DOHH2 (cell line): ENCODE measurements around the gene MEIS2.

ENCODE experiments used
- H3F3A ChIP-seq: fragments of 200-600 bp; sonication (generic), shearing (Covaris generic); 2 replicates; pipeline ENCODE4 v1.6.0; 2016; ENCODE audit warnings: antibody characterized with exemption, mild to moderate bottlenecking; ENCODE audit not compliant: control insufficient read depth, insufficient read depth
- H3K27ac ChIP-seq: fragments of 200-600 bp; sonication (generic); 2 replicates; pipeline ENCODE4 v1.5.1; 2014; ENCODE audit warnings: low read depth, mild to moderate bottlenecking, low read length, moderate library complexity
- H3K27me3 ChIP-seq: fragments of 200-600 bp; sonication (generic); 2 replicates; pipeline ENCODE4 v1.6.1; 2014; ENCODE audit warnings: mild to moderate bottlenecking, low read length, mixed read lengths; ENCODE audit not compliant: control insufficient read depth
- H3K36me3 ChIP-seq: fragments of 200-600 bp; sonication (generic); 2 replicates; pipeline ENCODE4 v1.6.1; 2014; ENCODE audit warnings: mild to moderate bottlenecking, low read length, moderate library complexity, mixed read lengths; ENCODE audit not compliant: control insufficient read depth
- H3K4me1 ChIP-seq: fragments of 200-600 bp; sonication (generic); 2 replicates; pipeline ENCODE4 v1.6.1; 2014; ENCODE audit warnings: mild to moderate bottlenecking, low read length, mixed read lengths; ENCODE audit not compliant: control insufficient read depth
- H3K4me2 ChIP-seq: fragments of 200-600 bp; sonication (generic); 2 replicates; pipeline ENCODE4 v1.6.0; 2014; ENCODE audit warnings: mild to moderate bottlenecking, low read length, moderate library complexity
- H3K4me3 ChIP-seq: fragments of 200-600 bp; sonication (generic); 2 replicates; pipeline ENCODE4 v1.5.1; 2014; ENCODE audit warnings: mild to moderate bottlenecking, low read length, mixed read lengths
- H3K79me2 ChIP-seq: fragments of 200-600 bp; sonication (generic); 2 replicates; pipeline ENCODE4 v1.6.1; 2014; ENCODE audit warnings: mild to moderate bottlenecking, low read length, mixed read lengths; ENCODE audit not compliant: control insufficient read depth
- H3K9me2 ChIP-seq: fragments of 200-600 bp; sonication (generic); replicated peaks from 2 replicates; pipeline ENCODE4 v1.6.1; 2014; ENCODE audit warnings: mild to moderate bottlenecking, low read length, mixed read lengths; ENCODE audit not compliant: control insufficient read depth
- H3K9me3 ChIP-seq: fragments of 200-600 bp; sonication (generic); 2 replicates; pipeline ENCODE4 v1.6.1; 2014; ENCODE audit warnings: antibody characterized with exemption, low read length, mixed read lengths; ENCODE audit not compliant: control insufficient read depth, insufficient read depth
- H4K20me1 ChIP-seq: fragments of 200-600 bp; sonication (generic); 2 replicates; pipeline ENCODE4 v1.6.0; 2014; ENCODE audit warnings: low read depth, mild to moderate bottlenecking, antibody characterized with exemption, low read length, moderate library complexity; ENCODE audit not compliant: control insufficient read depth, insufficient read depth
- CTCF ChIP-seq: fragments of 200-600 bp; sonication (generic); IDR thresholded peaks from one replicate; pipeline ENCODE4 v1.5.1; 2014; ENCODE audit warnings: antibody characterized with exemption, mild to moderate bottlenecking, low read depth, low read length; ENCODE audit not compliant: poor library complexity, severe bottlenecking
- EZH2phosphoT487 ChIP-seq: fragments of 200-600 bp; sonication (generic); IDR thresholded peaks from 2 replicates; pipeline ENCODE4 v1.6.1; 2017; ENCODE audit warnings: borderline replicate concordance, mild to moderate bottlenecking, antibody characterized with exemption, low read length, moderate library complexity, mixed read lengths

MEIS2 gene

GRCh38 chr15:37080261-37080921, 20.0 kb downstream of the MEIS2 start:
- no peaks in the 10 kb centered on the region for H3K9me3 ChIP-seq
- peaks cover 80% of the 10 kb centered on the region for H3K36me3 ChIP-seq
- no peaks in the 10 kb centered on the region for H3K4me1 ChIP-seq
- no peaks in the 10 kb centered on the region for H3F3A ChIP-seq
- no peak overlapping the region for H3K4me3 ChIP-seq
- no peaks in the 10 kb centered on the region for H3K27me3 ChIP-seq
- no peak overlapping the region for H3K27ac ChIP-seq
- peaks cover 5% of the 10 kb centered on the region; the same call in 1 of the 2 replicates for H3K79me2 ChIP-seq
- no peaks in the 10 kb centered on the region for H4K20me1 ChIP-seq
- no peaks in the 10 kb centered on the region for H3K9me2 ChIP-seq
- TF ChIP-seq CTCF (no peak), EZH2phosphoT487 (no peak)
- no peak overlapping the region for H3K4me2 ChIP-seq

GRCh38 chr15:37079726-37080125, 20.6 kb downstream of the MEIS2 start:
- Histone ChIP-seq H3K4me1 (no peaks in the 10 kb centered on the region), H3K27ac (no peak overlapping the region)

GRCh38 chr15:37078566-37078965, 21.8 kb downstream of the MEIS2 start:
- Histone ChIP-seq H3F3A (no peaks in the 10 kb centered on the region), H4K20me1 (no peaks in the 10 kb centered on the region), H3K4me1 (no peaks in the 10 kb centered on the region), H3K27ac (no peak overlapping the region), H3K4me3 (no peak overlapping the region), H3K9me3 (no peaks in the 10 kb centered on the region), H3K4me2 (no peak overlapping the region), H3K79me2 (no peaks in the 10 kb centered on the region), H3K36me3 (peaks cover 73% of the 10 kb centered on the region), H3K27me3 (no peaks in the 10 kb centered on the region), H3K9me2 (no peaks in the 10 kb centered on the region)
- TF ChIP-seq CTCF (no peak), EZH2phosphoT487 (no peak)

More at GRCh38 chr15:37079726-37080125, 20.6 kb downstream of the MEIS2 start:
- H3K79me2 ChIP-seq = peaks cover under 1% of the 10 kb centered on the region; the same call in 1 of the 2 replicates
- H3K36me3 ChIP-seq = peaks cover 78% of the 10 kb centered on the region
- H3K4me2 ChIP-seq = no peak overlapping the region
- H3K9me3 ChIP-seq = no peaks in the 10 kb centered on the region
- H4K20me1 ChIP-seq = no peaks in the 10 kb centered on the region
- TF ChIP-seq EZH2phosphoT487 (no peak), CTCF (no peak)
- no peaks in the 10 kb centered on the region for H3K9me2 ChIP-seq
- no peak overlapping the region for H3K4me3 ChIP-seq
- H3K27me3 ChIP-seq = no peaks in the 10 kb centered on the region
- no peaks in the 10 kb centered on the region for H3F3A ChIP-seq
